GM19328 (cell line): Measurements from ENCODE around the gene EIF2B5.

Experiments used
- ATAC-seq: cut with Tn5 transposase; IDR thresholded peaks from one replicate; pipeline ENCODE4 v1.9.1; 2021; ENCODE audit warnings: mild to moderate bottlenecking, moderate library complexity; ENCODE audit not compliant: unreplicated experiment

Gene EIF2B5

DNA sequence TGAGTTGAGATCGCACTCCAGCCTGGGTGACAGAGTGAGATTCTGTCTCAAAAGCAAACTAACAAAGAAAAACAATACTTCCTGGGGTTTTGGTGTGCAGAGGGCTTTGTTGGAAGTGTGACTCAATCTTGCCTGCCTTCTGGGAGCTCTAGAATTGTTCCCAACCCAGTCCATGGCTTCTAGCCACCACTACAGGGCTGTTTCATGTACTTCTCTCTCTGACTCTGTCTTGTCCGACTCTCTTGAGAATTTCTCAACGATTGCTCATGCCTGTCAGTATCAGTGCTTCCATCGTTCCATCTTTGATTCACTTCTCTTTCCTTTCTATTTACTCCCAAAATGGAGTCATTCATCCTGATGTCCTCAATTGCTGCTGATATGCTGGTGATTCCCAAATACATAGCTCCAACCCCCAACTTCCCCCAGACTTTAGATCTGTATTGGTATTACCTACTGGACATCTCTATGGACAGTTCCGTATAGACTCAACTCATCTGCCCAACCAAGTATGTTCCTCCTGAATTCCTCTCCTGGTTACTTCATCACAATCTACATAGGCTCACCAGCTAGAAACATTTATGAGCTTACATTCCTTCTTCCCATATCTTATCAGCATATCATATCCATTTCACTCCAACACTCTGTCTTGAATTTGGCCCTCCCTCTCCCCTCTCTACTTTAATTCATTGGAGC lies 37.7 kb downstream of the EIF2B5 start:
- no peak for ATAC-seq

DNA sequence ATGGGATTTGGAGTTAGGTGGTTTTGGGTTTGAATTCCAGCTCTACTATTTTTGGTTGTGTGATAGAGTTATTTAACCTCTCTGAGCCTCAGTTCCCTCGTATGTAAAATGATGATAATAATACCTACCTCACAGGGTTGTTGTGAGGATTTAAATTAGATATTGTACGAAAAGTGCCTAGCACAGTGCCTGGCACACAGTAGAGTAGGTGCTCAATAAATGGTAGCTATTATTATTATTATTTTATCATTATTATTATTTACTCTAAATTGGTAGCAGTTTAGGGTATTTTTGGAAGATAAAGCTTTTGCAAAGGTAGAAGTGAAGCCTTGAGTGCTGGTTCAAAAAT lies 38.2 kb downstream of the EIF2B5 start:
- no peak for ATAC-seq

DNA sequence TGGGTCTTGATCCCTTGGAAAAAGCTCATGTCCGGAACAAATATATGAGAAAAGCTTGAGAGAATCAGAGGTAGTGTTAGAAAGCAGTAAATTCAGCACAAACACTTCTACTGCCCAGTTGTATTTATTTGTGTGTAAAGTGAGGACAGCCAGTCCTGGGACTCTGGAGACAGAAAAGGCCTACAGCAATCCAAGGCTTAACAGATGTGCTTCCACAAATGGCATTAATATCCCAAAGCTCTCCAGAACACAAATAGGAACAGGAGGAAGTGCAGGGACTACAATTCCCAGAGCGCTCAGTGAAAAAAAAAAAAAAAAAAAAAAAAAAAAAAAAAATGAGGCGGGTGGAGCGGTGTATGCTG lies 39.1 kb downstream of the EIF2B5 start:
- ATAC-seq = no peak

DNA sequence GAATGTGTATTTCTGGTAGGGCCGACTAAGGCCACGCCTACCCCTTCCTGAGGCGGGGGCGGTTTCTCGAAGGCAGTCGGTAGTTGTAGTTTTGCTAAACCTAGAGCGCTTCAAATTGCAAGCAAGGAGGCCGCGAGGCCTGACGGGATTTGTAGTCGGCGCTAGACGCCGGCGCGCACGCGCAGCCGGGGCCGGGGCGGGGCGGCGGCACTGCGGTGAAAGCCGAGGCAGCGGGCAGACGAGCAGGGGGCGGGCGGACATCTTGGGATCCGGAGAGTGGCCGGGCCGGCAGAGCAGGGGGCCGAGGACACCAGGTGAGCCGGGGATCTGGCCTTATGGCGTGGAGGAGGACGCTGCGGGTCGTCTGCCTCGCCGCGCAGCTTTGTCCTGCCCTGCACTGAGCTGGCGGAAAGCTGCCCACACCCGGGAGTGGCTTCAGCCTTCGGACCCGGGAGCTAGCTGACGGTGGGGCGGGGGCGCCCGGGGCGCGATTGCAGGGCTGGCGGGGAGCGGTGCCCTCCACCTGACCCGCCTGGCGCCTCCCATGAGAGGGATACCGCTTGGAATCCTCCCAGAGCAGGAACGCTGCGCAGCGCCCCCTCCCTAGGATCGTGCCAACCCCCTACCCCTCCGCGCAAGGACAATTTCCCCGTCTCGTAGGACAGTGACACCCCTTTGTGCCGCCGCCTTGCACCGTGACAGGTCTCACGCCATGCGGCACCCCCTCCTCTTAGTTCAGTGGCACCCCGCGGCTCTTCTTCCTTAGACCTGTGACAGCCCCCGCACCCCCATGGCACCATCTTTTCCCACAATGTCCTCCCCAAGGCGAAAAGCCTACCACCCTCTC lies 39.7 kb downstream of the EIF2B5 start, which contains the start of gene AP2M1:
TSS of gene AP2M1 (plus strand) at position 210 of the 847 bp plus-strand sequence. CDS start 2,139 bp downstream, outside the sequence.
- peak; percentile 93 for ATAC-seq

DNA sequence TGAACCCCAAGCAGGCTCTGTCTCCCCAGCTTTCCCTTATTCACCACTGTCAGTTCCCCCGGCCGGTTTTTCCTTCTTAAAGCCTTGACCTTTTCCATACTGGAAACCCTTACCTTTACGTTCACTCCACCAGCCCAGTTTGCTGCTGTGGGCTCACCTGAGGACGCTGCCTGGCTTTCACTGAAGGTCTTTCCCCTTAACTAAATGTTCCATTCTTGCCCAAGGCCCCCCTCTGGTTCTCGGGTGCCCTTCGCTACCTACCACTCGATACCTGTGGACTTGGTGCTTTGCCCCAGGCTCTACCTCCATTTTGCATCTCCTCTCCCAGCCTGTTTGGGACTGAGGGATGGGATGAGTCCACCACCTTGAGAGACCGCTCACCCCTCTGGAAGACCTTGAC lies 40.3 kb downstream of the EIF2B5 start:
- ATAC-seq = no peak

DNA sequence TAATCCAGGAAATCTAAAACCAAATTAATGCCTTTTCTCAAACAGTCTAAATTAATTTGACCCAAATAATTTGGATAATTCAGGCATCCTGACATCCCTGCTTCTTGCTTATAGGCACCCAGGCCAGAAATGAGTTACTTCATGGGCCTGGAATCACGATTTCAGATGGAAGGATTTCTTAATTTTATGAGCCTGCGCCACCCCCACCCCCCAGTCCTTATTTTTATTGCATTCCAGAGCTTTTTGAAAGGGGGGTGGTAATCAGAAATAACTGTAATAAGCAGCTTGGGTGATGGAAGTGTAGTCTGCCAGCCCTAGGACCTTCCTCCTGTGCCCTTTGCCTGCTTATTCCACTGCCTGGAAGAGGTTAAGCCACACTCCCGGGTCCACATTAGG lies 40.8 kb downstream of the EIF2B5 start:
- ATAC-seq = no peak

DNA sequence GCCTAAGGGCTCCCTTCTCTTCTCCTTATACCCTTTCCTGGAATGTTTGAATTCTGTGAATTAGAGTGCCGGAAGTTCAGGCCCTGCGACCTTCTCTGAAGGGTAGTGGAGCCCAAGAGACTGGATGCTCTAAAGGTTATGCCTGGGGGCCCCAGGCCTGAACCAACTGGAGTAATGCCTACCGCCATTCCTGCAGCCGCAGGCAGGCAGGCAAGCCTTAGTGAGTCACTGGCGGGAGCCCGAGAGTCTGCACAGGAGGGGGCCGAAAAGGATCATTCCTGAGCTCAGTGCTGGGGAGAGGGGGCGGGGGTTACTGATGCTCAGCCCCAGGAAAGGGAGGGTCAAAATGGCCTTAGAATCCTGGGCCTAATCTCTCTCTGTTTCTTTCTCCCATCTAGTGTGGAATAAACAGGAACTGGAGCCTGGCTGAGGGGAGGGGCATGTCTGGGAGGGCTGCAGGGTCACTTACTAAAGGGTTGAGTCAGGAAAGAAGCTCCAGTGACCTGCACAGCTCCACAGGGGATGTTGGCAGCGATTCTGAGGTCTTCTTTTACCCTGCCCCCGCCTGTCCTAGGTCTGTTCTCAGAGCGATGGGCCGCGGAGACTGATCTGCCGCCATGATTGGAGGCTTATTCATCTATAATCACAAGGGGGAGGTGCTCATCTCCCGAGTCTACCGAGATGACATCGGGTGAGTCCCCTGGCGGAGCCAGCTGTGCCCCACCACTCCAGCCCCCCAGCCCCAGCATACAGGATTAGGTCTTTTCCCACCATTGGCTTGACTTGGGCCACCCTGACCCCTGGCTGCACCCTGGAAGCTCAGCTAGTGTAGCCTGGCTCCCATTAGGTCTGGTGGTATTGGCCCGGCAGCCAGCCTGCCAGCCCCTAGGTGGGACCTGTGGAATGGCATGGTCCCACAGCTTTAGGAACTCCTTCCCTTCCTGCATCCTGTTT lies 41.5 kb downstream of the EIF2B5 start:
- ATAC-seq = no peak

DNA sequence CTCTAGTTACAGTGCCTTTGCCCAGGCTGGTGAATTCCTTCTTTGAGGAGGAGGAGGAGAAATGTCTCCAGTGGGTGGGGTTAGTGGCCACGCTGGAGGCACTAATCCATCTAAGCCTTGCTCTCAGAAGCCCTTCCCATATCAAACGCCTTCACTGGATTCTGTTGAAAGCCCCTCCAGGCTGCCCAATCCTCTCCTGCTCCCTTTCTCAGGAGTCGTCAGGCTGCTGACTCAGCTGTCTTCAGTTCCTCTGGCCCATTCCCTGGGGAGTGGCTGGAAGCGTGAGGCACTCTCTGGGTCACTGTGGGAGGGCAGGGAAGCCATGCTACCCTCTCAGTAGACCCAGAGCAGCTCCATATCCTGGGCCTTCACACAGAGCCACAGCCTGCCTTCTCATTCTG lies 42.2 kb downstream of the EIF2B5 start:
- ATAC-seq = no peak

DNA sequence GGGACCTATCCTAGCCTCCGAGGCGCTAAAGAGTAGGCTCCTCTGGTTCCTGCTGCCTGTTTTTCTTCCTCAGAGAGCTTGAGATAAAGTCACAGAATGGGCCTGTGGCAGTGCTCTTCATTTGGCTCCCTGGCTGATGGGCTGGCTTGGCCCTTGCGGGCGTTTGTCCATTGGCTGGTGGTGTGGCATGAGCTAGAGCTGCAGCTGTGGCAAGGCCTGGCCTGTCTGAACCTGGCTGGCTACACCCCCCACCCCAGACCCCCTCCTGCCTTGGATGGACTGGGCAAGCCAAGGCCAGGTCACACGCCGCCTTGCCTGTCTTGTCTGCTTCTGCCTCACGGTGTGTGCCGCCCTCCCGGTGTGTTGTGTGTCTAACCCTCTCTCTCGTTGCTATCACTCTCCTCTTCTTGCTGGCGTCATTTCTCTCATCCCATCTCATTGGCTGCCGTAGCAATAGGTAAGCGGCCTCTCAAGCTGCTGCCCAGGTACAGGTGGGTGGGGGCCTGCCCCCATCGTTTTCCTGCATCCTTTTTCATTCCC lies 42.7 kb downstream of the EIF2B5 start:
- ATAC-seq = no peak

DNA sequence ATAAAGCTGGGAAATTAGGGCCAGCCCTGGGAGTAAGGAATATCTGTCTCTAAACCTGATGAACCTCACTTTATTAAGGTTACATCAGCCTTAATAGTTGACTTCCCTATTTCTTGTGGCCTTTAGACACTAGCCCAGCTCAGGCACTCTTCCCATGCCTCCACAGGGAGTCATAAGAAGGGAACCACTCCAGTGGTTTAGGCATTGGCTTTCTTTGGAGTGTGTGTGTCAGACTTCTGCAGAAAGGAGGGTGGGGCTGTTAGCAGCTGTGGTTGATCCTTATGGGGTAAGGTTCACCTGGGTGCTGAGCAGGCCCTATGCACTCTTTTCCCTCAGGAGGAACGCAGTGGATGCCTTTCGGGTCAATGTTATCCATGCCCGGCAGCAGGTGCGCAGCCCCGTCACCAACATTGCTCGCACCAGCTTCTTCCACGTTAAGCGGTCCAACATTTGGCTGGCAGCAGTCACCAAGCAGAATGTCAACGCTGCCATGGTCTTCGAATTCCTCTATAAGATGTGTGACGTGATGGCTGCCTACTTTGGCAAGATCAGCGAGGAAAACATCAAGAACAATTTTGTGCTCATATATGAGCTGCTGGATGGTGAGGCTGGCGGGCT lies 43.5 kb downstream of the EIF2B5 start:
- ATAC-seq = no peak

DNA sequence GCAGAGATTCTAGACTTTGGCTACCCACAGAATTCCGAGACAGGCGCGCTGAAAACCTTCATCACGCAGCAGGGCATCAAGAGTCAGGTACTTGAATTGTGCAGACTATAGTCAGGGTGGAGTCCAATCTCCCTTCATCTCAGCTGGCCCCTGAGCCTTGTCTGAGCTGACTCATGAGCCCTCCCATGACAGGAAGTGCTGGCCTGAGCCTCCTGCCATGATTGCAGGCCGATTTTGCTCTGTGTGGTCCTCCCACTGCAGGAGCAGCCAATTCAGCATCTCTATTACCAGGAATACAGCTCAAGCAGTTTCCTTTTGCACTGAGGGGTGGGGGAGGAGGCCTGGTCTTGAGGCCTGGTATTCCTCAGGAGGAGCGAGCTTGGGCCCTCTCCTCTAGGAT lies 45.0 kb downstream of the EIF2B5 start:
- ATAC-seq = no peak

DNA sequence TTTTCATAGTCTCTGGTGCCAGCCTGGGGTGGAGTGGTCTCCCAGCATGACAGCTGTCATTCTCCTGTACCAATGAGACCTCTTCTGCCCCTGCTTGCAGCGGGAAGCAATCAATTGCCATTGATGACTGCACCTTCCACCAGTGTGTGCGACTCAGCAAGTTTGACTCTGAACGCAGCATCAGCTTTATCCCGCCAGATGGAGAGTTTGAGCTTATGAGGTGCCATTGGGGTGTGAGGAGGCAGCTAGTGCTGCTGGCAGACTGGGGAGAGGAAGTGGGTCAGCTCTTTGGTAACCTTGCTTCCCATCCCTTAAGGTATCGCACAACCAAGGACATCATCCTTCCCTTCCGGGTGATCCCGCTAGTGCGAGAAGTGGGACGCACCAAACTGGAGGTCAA lies 46.4 kb downstream of the EIF2B5 start:
- ATAC-seq = no peak

DNA sequence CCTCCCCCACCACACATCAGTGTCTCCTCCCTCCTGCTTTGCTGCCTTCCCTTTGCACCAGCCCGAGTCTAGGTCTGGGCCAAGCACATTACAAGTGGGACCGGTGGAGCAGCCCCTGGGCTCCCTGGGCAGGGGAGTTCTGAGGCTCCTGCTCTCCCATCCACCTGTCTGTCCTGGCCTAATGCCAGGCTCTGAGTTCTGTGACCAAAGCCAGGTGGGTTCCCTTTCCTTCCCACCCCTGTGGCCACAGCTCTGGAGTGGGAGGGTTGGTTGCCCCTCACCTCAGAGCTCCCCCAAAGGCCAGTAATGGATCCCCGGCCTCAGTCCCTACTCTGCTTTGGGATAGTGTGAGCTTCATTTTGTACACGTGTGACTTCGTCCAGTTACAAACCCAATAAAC lies 48.5 kb downstream of the EIF2B5 start:
- ATAC-seq = no peak

DNA sequence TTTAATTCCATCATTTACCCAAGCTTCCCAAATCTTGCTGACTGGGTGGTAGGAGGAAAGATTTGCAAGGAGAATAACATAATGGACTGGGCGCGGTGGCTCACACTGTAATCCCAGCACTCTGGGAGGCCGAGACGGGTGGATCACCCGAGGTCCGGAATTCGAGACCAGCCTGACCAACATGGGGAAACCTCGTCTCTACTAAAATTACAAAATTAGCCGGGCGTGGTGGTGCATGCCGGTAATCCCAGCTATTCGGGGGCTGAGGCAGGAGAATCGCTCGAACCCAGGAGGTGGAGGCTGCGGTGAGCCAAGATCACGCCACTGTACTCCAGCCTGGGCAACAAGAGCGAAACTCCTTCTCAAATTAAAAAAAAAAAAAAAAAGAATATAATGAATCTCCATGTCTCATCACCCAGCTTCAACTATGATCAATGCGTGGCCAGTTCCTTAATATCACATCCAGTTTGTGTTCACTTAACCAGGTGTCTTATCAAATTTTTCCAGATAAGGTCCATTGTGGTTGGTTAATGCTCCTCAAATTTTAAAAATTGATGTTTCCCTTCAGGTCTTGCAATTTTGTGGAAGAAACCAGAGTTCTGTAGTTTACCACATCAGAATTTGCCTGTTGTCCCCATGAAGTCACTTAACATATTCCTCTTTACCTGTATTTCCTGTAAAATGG lies 49.5 kb downstream of the EIF2B5 start:
- ATAC-seq = no peak

DNA sequence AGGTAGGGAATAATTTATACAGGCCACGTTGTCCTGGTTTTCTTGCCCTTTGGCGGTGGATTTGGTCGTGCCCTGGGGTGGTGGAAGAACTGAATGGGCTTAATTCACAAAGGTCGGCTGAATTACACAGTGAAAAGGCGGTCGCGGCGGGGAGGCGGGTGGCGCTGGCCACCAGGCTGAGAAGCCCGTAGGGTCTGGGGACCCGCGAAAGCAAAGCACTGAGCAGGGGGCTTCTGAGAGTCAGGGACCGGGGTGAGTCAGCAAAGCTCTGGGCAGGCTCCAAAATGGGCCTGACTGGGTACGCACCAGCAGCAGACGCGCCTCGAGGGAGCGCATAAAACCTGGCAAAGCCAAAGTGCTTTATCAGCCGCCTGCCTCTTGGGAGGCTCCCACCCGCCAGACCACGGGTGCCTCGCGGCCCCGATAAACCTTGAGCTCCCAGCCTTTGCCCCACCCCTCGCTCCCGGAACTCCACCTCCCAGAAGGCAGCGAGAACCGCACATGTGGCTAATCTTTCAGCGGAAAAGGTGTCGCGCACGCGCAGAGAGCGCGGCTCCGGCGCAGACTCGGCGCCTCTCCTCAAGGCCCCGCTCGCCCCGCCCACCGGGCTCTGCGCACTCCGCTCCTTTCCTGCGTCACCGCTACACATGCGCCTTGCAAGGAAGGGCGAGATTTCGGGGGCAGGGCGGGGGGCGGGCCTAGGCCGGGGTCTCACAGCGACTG lies 50.5 kb downstream of the EIF2B5 start:
- ATAC-seq = peak; percentile 93

DNA sequence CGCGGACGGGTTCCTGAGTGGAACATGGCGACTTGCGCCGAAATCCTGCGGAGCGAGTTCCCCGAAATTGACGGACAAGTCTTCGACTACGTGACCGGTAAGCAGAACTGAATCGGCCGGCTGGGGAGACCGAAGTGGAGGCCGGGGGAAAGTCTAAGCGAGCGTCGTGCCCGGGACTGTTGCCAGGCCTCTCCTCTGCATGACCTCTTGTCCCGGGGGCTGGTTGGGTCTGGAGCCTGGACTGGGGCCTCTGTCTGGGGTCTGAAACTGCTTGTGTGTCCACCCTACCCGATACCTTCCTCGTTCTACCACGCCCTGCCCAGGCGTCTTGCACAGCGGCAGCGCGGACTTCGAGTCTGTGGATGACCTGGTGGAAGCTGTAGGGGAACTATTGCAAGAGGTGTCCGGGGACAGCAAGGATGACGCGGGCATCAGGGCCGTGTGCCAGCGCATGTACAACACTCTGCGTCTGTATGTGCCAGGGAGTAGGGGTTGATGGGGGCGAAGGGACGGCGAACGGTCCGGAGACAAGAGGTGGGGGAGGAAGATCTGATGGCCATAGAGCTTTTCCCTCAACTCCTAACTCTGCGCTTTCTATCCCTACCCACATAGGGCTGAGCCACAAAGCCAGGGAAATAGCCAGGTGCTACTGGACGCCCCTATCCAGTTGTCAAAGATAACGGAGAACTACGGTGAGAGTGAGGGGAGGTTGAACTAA lies 51.2 kb downstream of the EIF2B5 start, which contains the start of gene ABCF3:
TSS of gene ABCF3 (plus strand) at position 16 of the 718 bp plus-strand sequence. CDS start at position 25, 9 bp downstream.
- ATAC-seq = no peak

DNA sequence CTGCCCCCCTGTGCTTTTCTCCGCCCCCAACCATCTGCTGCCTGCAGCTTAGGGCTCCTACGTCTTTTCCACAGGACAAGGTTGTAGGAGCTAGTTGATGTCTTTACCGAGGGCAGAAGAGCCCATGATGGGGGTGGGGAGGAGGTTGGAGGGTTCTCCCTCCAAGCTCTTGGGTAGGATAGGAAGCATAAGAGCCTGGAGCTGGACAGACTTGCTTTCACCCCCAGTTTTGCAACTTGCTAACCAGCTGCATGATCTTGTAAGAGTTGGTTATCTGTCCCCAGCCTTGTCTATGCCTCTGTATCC lies 51.7 kb downstream of the EIF2B5 start:
- no peak for ATAC-seq

DNA sequence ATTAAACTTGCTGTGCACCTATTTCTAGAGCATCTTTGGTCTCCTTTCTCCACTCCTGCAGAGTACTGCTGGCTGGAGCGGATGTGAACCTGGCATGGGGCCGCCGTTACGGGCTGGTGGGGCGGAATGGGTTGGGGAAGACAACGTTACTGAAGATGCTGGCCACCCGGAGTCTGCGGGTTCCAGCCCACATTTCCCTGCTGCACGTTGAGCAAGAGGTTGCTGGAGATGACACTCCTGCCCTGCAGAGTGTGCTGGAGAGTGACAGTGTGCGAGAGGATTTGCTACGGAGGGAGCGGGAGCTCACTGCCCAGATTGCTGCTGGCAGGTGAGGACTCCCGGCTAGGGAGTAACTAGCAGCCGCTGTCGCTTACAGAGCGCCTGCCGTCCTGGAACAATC lies 52.9 kb downstream of the EIF2B5 start:
- ATAC-seq = no peak

DNA sequence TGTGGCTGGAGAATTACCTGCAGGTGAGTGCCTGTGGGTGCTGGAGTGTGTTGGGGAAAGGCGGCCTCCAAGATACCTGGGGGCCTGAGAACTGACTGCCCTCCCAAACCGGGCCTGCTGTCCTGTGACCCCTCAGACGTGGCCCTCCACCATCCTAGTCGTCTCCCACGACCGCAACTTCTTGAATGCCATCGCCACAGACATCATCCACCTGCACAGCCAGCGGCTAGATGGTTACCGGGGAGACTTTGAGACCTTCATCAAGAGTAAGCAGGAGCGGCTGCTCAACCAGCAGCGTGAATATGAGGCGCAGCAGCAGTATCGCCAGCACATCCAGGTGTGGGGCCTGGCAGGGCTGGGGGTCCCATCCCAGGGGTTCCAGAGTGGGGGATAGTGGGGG lies 54.3 kb downstream of the EIF2B5 start:
- no peak for ATAC-seq
